ENCODE measurements around the gene ETF1.

Gene ETF1

DNA sequence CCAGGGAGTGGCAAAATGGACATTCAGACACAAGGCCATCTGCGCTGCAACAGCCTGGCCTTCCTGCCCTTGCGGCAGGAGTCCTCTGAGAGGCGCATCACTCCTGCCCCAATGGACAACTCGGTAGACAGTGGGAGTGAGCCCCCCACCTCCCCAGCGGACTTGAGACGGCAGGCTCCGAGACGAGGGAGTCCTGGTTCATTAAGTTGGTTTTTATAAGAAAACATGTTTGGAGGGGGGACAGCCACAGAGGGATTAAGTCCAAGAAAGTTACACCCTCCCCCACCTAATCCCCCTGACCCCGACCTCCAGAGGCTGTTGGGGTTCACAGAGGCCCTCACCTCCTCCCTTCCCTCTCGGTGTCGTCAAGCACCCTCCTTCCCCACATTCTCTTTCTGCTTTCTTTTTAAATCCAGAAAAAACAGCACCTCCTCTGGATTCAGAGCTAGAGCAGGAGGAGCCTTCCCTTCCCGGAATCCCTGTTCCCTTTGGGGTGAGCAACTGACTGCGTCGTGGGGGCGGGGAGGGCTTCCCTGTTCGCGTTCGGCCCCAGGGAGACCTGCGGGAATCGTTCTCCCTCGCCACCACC is 79.5 kb downstream of the ETF1 start:
- DNase-seq (ENCODE audit: low read depth) = no peak

DNA sequence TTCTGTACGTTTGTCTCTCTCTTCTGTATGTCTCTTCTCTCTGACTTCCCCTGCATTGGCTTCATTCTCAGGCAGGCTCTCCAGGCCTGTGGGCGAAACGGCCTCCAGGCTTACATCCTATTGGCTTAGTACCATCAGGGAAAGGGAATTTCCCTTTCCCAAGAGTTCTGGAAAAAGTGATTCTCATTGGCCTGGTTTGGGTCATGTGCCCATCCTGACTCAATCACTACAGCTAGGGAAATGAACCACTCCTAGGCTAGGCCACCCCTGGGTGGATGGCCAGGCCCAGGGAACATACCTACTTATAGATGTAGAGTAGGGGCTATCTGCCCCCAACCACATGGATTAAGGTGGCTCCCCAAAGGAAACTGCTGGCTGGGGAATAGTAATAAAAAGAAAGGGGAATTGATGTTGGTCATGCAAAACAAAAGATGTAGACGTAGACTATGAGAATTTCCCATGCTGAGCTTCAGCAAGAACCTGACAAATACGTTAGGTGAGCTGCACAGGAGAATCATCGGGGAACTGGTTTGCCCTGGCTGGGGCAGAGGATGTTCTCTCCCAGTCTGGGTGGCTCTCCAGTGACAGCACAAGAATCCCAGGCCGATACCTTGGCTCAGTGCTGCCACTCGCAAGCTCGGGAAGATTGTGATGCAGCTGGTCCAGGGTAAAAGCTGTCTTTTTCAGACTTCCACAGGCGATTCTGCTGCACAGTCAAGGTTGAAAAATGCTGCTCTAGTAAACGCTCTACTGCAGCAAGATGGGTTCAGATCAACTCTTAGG is 81.5 kb downstream of the ETF1 start:
- DNase-seq (ENCODE audit: low read depth) = no peak

DNA sequence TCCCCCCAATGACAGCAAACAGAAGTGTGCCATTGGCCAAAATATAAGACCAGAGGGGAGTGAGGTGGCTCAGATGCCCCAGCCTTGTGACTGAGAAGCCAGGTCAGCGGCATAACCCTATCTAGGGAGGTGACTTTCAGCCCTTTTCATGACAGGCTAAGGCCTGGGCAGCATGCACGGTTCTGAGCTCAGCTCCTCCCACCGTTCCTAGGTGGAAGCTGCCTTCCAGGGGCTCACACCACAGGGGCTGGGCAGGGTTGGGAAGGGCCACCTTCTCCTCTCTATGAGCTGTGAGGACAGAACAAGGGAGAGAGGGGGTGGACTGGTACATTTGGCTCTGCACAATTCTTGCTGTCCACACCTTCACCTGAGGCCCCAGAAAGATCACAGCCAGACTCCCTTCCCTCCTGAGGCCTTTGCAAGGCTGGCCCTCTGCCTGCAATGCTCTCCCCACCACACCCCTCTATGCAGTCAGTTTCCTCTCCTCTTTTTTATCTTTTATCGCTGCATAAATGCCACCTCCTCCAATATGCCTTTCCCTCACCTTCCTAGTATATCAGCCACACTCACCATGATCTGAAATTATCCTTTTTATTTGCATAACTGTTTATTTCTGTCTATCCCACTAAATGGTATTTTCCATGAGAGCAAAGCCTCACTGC is 82.9 kb downstream of the ETF1 start:
- DNase-seq (ENCODE audit: low read depth) = no peak

DNA sequence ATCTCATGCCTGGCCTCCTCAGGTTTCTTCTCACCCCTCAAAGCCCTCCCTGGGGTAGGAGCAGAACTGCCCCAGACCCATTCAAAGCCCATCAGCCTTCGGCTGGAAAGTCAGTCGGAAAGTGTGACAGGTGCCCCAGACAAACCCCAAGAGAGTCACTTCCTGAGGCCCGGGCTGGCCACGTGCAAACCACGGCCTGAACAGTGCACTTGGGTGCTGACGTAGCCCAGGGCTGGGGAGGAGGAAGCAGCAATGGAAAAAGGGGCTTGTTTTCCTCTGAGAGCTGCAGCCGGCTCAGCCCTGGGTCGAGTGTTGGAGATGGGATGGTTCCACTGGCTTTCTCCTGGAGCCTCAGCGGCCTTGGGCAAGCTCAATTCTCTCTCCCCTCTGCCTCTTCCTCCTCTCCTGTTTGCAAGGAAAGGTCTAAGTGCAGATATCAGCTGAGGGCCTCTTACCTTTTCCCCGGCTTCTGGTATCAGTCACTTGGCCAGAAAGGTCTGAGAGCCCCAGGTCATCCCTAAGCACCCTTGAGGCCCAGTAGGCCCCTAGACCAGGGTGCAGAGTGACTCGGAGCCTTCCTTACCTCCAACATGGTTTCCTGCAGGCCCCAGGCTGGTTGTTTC is 83.6 kb downstream of the ETF1 start:
- peak; percentile 80 for DNase-seq (ENCODE audit: low read depth)

DNA sequence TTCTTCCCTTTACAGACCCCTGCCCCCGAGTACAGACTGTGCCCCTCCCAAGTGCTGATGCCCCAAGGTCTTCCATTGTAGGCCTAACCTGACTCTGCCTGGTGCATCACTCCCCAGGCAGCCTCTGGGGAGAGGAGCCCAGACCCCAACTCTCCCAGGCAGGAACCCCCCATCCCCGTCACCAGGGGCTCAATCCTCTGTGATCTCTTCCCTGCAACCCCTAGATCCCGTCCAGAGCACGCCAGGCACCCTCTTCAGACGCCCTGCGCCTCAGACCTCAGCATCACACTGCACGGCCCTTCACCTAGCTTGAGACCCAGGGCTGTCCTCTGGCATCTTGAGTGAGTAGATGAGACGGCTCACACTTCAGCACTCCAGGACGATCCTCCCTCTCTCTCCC is 84.2 kb downstream of the ETF1 start:
- no peak for DNase-seq (ENCODE audit: low read depth)

DNA sequence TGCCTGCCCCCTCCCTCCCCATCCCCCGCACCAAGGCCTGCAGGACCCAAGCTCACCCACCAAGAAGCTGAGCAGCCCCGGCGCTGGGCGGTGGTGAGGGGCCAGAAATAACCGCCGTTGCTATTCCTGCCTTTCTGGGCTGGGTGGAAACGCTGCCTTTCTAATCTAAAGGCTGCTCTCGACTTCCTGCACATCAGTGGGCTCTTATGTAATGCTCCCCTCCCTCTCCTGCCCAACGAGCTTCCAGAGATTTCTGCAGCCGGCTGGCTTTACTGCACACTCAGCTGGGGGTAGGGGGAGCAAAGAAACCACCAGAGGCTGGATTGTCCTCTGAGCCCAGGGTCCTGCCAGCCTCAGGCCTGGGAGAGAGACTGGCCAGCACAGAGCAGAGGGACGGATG is 84.7 kb downstream of the ETF1 start:
- no peak for DNase-seq (ENCODE audit: low read depth)

DNA sequence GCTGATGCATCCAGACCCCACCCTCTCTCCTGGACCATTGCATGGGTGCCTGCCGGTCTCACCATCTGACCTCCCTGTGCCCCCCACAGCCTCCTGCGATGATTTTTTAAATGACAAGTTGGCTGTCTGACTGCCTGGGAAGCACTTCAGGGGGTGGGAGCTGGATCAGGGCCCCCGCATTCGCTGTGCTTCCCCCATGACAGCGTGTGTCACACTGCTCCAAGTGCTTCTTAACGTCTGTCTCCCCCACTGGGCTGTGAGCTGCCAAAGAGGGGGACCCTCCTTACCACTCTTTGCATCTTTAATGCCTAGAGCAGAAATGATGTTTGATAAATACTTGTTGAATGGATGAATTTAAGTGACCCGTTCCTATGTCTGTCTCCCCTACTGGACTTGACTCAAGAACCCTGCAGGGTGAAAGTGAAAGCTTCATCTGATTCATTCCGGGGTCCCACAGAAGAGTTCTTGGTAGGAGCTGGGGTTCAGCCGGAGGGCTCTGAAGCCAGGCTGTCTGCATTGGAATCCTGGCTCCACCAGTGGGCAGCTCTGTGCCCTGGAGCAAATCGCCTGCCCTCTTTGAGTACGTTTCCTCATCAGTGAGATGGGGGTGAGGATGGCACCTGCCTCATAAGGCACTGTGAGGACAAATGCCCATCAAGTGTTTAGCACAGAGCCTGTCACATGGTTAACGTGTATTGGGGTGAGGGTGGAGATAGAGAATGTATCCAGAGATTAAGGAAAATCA is 85.3 kb downstream of the ETF1 start:
- no peak for DNase-seq (ENCODE audit: low read depth)

All from stimulated activated CD8-positive, alpha-beta memory T cell treated with anti-CD3 and anti-CD28 coated beads, Interleukin-4, amount 100 ng/mL, for 24 hours (primary cell).